ENCODE results near the gene PPARG.

Gene PPARG

GRCh38 chr3:12345584-12346494, 57.0 kb downstream of the PPARG start:
- no peak for DNase-seq

- DNase-seq: no peak
These were observed 58.4 kb downstream of the PPARG start for GRCh38 chr3:12347301-12347700.

DNA sequence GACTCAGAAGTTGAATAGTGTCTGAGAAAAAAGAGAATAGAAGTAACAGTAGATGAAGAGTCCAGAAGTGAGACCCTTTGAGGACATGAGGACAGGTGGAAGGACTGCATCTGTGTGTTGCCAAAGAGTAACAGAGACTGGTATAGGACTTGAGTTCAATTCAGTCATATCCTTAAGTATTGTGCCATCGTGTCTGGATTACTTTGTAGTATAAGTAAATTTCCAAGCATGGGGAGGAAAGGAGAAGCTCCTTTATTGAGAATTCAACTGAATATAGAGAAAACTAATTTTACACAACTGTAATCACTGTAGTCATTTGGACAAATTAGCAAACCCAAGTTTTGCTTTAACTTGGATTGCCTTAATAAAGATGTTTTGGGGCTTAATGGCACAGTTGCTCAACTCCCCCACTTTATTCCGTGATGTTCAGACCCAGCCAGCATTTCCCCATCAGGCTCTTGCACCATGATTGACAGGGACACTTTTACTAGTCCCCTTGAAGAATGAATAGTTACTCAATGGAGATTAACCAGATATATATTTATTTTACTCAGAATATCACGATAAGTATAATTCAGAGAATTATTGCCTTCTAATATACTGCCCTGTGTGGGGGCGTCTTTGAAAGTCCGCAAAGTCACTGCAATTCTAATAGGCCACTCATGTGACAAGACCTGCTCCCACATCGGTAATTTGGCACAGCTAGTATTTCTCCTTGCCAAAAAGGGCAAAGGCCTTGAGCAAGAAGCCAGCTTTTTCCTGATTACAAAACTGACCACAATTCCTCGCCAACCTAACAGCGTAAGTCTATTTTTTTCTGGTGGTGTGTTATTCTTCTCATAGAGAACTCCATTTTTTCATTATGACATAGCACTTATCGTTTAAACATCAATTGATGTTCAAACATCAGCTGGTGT, 61.3 kb downstream of the PPARG start:
- no peak for DNase-seq

GRCh38 chr3:12351145-12351544, 62.3 kb downstream of the PPARG start:
- no peak for DNase-seq

GRCh38 chr3:12352253-12352652, 63.4 kb downstream of the PPARG start:
- no peak for DNase-seq

DNA sequence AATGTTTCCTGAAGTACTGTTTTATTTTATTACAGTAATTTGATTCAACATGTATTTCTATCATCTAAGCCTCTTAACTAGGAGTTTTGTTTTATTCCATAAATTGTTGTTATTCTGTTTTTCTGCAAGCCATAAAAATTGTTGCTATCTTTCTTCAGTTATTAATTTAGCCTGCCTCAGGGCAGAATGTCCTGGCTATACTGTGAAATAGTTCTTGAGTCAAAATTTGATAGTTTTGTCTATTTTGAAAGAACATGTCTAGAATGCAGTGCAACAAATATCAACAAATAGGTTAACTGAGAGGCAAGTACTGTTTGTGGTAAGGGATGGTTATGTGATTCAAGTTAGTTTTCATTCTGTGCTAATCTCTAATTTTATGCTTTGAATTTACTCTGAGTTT, 63.9 kb downstream of the PPARG start:
- DNase-seq: no peak

DNA sequence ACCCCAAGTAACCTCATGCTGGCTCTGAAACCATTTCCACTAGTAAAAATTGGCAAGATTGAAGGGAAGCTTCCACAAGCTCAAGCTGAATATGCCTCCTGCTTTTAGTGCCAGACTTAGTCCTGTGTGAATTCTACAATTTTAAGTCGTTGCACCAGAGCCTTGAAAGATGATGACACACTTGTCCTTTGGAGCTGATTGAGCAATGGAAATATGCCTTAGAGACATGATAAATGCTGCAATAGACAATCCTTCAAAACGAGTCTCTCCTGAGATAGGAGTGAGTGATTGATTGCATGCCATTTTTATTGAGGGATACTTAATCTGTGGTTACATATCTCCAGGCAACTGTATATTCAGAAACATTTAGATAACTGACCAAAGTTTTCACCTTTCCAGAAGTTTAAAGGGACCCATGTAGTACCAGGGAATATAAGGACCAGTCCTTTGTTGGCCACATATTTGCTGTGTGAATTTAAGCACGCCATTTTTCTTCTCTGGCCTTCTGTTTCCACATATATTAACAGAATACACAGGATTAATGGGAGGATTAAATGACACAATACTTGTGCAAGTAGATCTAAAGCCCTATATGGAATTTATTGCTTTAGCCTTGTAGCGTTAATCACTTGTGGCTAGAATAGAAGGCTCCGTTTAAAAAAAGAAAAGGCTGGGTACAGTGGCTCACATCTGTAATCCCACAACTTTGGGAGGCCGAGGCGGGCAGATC, 65.1 kb downstream of the PPARG start:
- no peak for DNase-seq

DNA sequence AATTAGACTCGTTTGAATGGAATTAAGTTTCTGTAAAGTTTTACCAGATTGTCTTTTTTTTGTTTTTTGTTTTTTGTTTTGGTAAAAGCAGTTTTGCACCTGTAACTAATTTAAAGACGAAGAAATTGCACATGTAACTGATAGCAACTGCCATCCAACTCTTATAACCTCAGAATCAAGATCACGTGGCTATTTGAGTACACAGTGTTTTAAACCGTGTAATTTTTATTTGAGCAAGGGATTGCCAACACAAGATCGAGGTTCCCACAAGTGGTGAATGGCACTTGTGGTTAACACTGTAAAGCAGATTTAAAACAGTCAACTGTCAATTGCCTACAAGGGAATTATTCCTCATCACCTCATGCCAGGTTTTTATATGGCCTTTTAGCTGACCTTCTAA, 67.3 kb downstream of the PPARG start:
- DNase-seq: no peak

DNA sequence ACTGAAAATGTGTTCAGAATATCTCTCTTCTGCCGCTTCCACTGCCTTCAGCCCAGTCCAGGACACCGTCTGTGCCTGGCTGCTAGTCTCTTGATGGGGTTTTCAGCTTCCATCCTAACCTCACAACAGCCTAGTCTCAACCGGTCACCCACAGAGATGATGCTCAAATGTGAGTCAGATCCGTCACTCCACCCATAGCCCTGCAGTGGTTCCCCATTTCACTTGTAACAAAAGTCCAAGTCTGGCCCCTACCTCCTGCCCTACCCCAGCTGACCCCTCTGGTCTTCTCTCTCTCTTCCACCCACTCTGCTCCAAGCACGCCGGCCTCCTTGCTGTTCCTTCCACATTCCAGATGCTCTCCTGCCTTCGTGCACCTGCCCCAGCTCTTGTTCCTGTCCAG, 68.1 kb downstream of the PPARG start:
- DNase-seq: no peak

DNA sequence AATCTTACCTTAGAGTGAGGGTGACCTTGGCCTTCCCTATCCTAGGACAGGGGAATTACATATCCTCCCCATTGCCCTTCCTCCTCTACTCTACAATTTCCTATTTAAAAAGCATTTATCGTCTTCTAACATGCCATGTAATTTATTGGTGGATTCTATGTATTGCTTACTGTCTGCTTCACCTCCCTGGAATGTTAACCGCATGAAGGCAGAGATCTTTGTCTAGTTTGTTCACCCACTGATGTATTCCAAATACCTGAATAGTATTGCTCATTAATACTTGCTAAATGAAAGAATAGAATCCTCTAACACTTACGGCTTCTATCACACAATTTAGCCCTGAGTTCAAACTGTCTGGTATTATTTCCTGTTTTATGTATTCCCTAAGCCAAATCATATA, 68.6 kb downstream of the PPARG start:
- no peak for DNase-seq

- no peak for DNase-seq
These were observed 74.7 kb downstream of the PPARG start for GRCh38 chr3:12363397-12364195.

DNA sequence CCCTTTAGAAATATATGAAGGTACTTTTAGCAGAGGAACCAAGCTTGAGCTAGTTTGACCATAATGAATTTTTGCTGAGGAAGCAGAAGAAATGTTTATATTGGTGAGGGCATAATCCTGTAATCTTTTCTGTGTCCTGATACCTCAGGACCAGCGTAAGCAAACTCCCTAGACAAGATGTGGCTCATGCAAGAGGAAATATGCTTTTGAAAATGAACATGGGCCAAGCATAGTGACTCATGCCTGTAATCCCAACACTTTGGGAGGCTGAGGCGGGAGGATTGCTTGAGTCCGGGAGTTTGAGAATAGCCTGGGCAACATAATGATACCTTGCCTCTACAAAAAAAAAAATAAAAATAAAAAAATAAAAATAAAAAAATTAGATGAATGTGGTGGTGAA, 78.5 kb downstream of the PPARG start:
- no peak for DNase-seq

- no peak for DNase-seq
These were observed 80.2 kb downstream of the PPARG start for GRCh38 chr3:12369029-12369428.

DNA sequence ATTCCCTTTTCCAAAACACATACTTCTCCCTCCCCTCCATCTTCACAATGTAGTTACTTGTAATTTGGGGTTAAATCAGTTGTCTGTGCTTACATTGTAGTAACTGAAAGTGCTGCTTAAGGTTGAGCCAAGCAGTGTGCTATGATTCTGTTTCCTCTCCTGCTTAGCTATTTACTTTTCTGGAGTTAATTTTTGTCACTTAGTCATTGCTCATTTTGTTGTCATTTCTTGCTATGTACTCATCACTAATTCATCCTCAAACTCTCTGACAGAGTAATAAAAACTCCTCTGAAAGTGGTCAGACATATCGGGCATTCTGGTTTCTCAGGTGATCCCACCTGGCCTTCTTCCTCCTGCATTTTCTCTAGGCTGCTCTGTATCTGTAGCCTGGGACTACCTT, 80.7 kb downstream of the PPARG start:
- DNase-seq: no peak

DNA sequence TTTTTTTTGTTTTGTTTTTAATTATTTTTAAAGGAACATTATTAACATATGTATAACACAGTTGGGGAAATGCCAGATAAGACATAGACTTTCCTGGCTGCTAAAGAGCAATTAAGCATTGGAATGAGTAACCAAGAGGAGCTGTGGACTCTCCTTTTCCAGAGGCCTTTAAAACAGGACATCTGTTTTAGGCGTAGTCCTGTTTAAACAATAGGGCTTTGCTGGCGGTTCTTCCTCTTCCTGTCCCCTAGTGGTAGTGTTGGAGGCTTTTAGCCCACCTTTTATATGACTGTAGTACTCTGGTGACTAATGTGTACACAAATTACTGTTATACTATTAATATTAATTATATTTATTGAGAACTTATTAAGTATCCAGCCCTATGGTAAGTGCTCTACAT, 81.9 kb downstream of the PPARG start:
- DNase-seq: peak; percentile 60

GRCh38 chr3:12371525-12372140, 82.8 kb downstream of the PPARG start:
- no peak for DNase-seq

GRCh38 chr3:12372741-12373280, 83.9 kb downstream of the PPARG start:
- no peak for DNase-seq

DNA sequence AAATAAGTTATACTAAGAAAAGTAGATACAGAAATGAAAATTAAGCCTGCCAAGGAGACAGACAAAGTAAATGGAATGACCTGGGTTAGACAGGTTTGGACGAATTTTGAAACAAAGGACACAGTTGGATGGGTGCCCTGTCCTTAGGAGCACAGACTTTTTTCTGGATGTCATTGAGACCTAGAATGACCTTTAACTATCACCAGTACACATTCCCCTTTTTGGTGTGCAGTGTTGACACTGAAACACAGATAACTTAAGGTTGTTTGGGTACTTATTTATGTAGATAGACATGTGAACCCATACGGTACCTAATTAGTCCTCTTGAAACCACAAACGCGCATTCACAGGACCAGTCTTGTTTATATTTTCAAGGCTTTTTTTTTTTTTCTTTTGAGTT, 86.7 kb downstream of the PPARG start:
- DNase-seq: no peak

- no peak for DNase-seq
These were observed 91.0 kb downstream of the PPARG start for GRCh38 chr3:12379640-12380429.

DNA sequence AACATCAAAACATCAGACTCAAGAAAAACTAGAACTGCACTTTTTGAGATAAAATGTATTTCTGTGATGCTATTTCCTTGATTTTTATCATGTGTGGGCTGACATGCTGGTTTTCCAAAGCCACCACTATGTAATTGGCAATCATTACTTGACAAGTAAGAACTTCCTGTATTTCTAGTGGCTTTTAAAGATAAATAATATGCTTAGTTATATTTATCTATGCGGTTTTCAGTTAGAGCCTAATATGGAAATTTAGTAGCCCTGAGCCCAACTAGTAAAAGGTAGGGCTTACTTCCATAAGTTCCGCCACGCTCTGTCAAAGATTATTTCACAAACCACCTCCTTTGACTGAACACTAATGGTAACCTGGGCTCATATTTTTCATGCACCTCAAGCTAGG, 91.6 kb downstream of the PPARG start:
- no peak for DNase-seq

GRCh38 chr3:12381199-12381598, 92.3 kb downstream of the PPARG start:
- DNase-seq: no peak
